ENCODE results near the gene PTPRJ.

GRCh38 chr11:48073031-48073861 is 92.9 kb downstream of the PTPRJ start:
- TF ChIP-seq, protein P1, sequence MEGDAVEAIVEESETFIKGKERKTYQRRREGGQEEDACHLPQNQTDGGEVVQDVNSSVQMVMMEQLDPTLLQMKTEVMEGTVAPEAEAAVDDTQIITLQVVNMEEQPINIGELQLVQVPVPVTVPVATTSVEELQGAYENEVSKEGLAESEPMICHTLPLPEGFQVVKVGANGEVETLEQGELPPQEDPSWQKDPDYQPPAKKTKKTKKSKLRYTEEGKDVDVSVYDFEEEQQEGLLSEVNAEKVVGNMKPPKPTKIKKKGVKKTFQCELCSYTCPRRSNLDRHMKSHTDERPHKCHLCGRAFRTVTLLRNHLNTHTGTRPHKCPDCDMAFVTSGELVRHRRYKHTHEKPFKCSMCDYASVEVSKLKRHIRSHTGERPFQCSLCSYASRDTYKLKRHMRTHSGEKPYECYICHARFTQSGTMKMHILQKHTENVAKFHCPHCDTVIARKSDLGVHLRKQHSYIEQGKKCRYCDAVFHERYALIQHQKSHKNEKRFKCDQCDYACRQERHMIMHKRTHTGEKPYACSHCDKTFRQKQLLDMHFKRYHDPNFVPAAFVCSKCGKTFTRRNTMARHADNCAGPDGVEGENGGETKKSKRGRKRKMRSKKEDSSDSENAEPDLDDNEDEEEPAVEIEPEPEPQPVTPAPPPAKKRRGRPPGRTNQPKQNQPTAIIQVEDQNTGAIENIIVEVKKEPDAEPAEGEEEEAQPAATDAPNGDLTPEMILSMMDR (IDR thresholded peaks at IDR 0.05) = no peak
- no peak for TF ChIP-seq POLR2A (IDR thresholded peaks at IDR 0.05)

Measured in right lobe of liver (tissue), 4 donors.